MM.1S (cell line): Measurements from ENCODE around the gene PPP5C.

Experiments
- CTCF ChIP-seq: fragments of 300-600 bp; sonication (generic); IDR thresholded peaks from 2 replicates; pipeline ENCODE4 v1.5.1; 2016; ENCODE audit warnings: antibody characterized with exemption, low read length, mixed read lengths
- EZH2 ChIP-seq: fragments of 300-600 bp; sonication (generic); optimal IDR thresholded peaks from 2 replicates; pipeline ENCODE3; 2017; ENCODE audit warnings: low read depth, mild to moderate bottlenecking, antibody characterized with exemption, low read length, mixed read lengths

- TF ChIP-seq CTCF (no peak), EZH2 (no peak)
Observed at GRCh38 chr19:46341937-46342336, 5.0 kb upstream of the PPP5C start.
